Activated T-helper 17 cell treated with anti-CD3 and anti-CD28 coated beads, Interleukin-2, amount 50 U/mL, for 72 hours (primary cell): ENCODE results near the gene C3AR1. TPM values are rescaled to one million over a fixed set of nuclear protein-coding genes. Genes with fewer than 3 reads are reported as not detected.
"Not testable (repeated sequence)": the region's sequence is repeated elsewhere in the genome, so short reads cannot be mapped to it uniquely, and the experiment has no call there.

Source experiments
- ATAC-seq: fragments of 150-1000 bp; cut with Tn5 transposase; replicated peaks from 2 replicates; pipeline ENCODE4 v1.10.0; 2021; ENCODE audit warnings: mild to moderate bottlenecking, moderate library complexity
- H3K27ac Mint-ChIP-seq: one replicate; pipeline ENCODE4 v1.8.0; 2022; ENCODE audit warnings: mixed read lengths
- H3K27me3 Mint-ChIP-seq: one replicate; pipeline ENCODE4 v1.8.0; 2022; ENCODE audit warnings: mixed read lengths
- H3K36me3 Mint-ChIP-seq: one replicate; pipeline ENCODE4 v1.8.0; 2022; ENCODE audit warnings: low read depth, mild to moderate bottlenecking, mixed read lengths
- H3K4me1 Mint-ChIP-seq: one replicate; pipeline ENCODE4 v1.8.0; 2022; ENCODE audit warnings: mixed read lengths
- H3K4me3 Mint-ChIP-seq: one replicate; pipeline ENCODE4 v1.8.0; 2022; ENCODE audit warnings: mild to moderate bottlenecking, mixed read lengths
- H3K9me3 Mint-ChIP-seq: one replicate; pipeline ENCODE4 v1.8.0; 2022; ENCODE audit warnings: mixed read lengths
- total RNA-seq, 2 donors: library from RNA; stranded (reverse); gene quantifications; one replicate each; pipeline ENCODE4 v1.2.3, GENCODE V29; 2022

C3AR1 gene
- total RNA-seq: 1 to 10 TPM; 6.4 to 7.3 TPM

DNA sequence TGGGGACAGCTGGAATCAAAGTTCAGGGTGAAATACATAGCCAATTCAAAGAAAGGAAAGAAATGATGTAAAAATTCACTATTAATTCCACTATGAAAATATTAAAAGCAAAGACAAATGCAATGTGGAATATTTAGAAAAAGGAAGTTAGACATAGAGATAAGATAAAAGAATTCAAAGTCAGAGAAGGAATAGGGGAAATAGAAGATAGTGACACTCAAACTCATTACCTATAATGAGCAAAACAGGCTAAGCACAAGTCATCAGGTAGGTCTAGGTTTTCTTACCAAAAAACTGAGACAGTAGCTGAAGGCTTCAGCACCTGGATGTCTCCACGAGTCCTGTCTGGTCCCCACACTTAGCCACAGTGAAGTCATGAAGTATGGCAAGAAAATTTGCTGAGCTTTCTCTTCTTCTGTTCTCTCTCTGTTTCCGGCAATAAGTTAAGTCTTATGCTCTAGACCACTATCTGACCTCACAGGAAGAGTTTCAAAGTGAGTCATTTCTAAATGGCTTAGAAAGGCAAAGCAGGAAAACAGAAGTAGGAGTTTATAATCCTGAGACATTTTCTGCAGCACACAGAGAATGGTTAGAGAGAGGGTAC lies at the start of gene C3AR1:
TSS of gene C3AR1 (minus strand) at position 369 of the 604 bp plus-strand sequence. CDS start 6,174 bp downstream, outside the sequence.
- no peaks in the 10 kb centered on the region for H3K36me3 Mint-ChIP-seq
- H3K4me1 Mint-ChIP-seq: peaks cover 37% of the 10 kb centered on the region
- no peaks in the 10 kb centered on the region for H3K27me3 Mint-ChIP-seq
- peak within 1 kb of the TSS; percentile 90 for H3K27ac Mint-ChIP-seq
- ATAC-seq: peak; percentile 99
- H3K4me3 Mint-ChIP-seq: peak within 1 kb of the TSS; percentile 80
- H3K9me3 Mint-ChIP-seq: no peaks in the 10 kb centered on the region

DNA sequence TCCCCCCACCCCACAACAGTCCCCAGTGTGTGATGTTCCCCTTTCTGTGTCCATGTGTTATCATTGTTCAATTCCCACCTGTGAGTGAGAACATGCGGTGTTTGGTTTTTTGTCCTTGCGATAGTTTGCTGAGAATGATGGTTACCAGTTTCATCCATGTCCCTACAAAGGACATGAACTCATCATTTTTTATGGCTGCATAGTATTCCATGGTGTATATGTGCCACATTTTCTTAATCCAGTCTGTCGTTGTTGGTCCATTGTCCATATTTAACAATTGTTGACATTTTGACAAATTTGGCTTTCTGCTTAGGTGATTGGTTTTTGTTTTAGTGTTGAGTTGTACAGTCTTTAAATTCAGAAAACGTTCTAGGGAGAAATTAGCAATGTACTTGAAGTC lies 47.0 kb upstream of the C3AR1 start:
- H3K9me3 Mint-ChIP-seq, H3K4me3 Mint-ChIP-seq, ATAC-seq, H3K4me1 Mint-ChIP-seq, H3K27ac Mint-ChIP-seq, H3K27me3 Mint-ChIP-seq: not testable (repeated sequence)
- H3K36me3 Mint-ChIP-seq: peaks cover 49% of the 10 kb centered on the region

- Mint-ChIP-seq H3K4me1 (peaks cover 4% of the 10 kb centered on the region), H3K36me3 (peaks cover 57% of the 10 kb centered on the region), H3K9me3 (no peaks in the 10 kb centered on the region), H3K27ac (no peak overlapping the region), H3K4me3 (no peak overlapping the region), H3K27me3 (no peaks in the 10 kb centered on the region)
- ATAC-seq: peak; percentile 58
Observed at GRCh38 chr12:8108808-8109398, 42.7 kb upstream of the C3AR1 start.

- ATAC-seq: no peak
- H3K36me3 Mint-ChIP-seq: peaks cover 71% of the 10 kb centered on the region
- no peak overlapping the region for H3K27ac Mint-ChIP-seq
- no peaks in the 10 kb centered on the region for H3K4me1 Mint-ChIP-seq
- H3K27me3 Mint-ChIP-seq: no peaks in the 10 kb centered on the region
- no peak overlapping the region for H3K4me3 Mint-ChIP-seq
- no peaks in the 10 kb centered on the region for H3K9me3 Mint-ChIP-seq
Observed at GRCh38 chr12:8099235-8099634, 33.1 kb upstream of the C3AR1 start.

- no peaks in the 10 kb centered on the region for H3K4me1 Mint-ChIP-seq
- H3K27ac Mint-ChIP-seq: peak overlapping the region; percentile 24
- no peak for ATAC-seq
- H3K36me3 Mint-ChIP-seq: peaks cover 94% of the 10 kb centered on the region
- H3K4me3 Mint-ChIP-seq: no peak overlapping the region
- H3K27me3 Mint-ChIP-seq: no peaks in the 10 kb centered on the region
- H3K9me3 Mint-ChIP-seq: no peaks in the 10 kb centered on the region
Observed at GRCh38 chr12:8096281-8096915, 30.2 kb upstream of the C3AR1 start.

DNA sequence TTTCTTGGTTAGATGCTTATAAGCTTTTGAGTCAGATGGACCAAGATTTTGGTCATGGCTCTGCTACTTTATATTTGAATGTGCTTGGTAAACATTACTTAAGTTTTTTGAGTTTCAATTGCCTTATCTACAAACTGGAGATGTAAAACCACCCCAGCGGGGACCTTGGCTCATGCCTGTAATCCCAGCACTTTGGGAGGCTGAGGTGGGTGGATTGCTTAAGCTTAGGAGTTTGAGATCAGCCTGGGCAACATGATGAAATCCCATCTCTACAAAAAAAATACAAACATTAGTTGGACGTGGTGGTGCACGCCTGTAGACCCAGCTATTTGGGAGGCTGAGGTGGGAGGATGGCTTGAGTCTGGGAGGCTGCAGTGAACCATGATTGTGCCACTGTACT lies 27.1 kb upstream of the C3AR1 start:
- no peak for ATAC-seq
- Mint-ChIP-seq H3K36me3 (peaks cover 100% of the 10 kb centered on the region), H3K27me3 (no peaks in the 10 kb centered on the region), H3K27ac (no peak overlapping the region), H3K4me3 (no peak overlapping the region), H3K4me1 (peaks cover 8% of the 10 kb centered on the region), H3K9me3 (no peaks in the 10 kb centered on the region)

DNA sequence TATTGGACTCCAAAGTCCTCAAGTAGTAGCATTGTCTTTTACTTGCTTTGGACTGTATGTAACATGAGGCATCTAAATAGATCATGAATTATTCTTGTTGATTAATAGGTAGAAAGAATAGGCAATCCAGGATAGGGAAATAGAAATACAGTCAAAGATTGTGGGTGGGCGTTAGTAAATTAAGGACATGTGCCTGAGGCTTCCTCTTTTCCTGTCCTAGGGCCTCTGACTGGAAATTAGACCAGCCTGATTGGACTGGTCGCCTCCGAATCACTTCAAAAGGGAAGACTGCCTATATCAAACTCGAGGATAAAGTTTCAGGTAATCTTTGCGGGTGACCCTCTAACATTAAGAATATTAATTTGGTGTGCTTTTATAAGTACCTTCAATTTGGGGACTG lies 23.6 kb upstream of the C3AR1 start:
- Mint-ChIP-seq H3K9me3 (no peaks in the 10 kb centered on the region), H3K27ac (peak overlapping the region; percentile 94), H3K4me1 (peaks cover 27% of the 10 kb centered on the region), H3K4me3 (no peak overlapping the region), H3K36me3 (peaks cover 95% of the 10 kb centered on the region), H3K27me3 (no peaks in the 10 kb centered on the region)
- ATAC-seq: no peak

- H3K4me3 Mint-ChIP-seq: peak overlapping the region; percentile 87
- H3K36me3 Mint-ChIP-seq: peaks cover 95% of the 10 kb centered on the region
- ATAC-seq, H3K27me3 Mint-ChIP-seq, H3K9me3 Mint-ChIP-seq: not testable (repeated sequence)
- H3K4me1 Mint-ChIP-seq: peaks cover 31% of the 10 kb centered on the region
- peak overlapping the region; percentile 94 for H3K27ac Mint-ChIP-seq
Observed at GRCh38 chr12:8089277-8089676, 23.1 kb upstream of the C3AR1 start.

DNA sequence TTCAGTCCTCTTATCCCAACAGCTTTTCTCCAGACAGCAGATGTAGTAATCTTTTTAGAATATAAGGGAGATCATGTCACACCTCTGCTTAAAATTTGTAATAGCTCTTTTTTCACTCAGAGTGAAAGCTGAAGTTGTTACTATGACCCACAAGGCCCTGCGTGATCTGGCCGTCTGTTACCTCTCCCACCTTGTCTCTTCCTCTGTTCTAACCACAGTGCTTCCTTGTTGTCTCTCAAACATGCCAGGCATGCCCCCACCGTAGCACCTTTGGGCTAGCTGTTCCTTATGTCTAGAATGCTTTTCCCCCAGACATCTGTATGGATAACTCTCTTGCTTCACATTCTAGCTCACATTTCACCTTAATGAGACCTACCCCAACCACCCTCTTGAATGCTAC lies 22.4 kb upstream of the C3AR1 start:
- H3K4me1 Mint-ChIP-seq: peaks cover 36% of the 10 kb centered on the region
- H3K4me3 Mint-ChIP-seq: peak overlapping the region; percentile 87
- peaks cover 94% of the 10 kb centered on the region for H3K36me3 Mint-ChIP-seq
- H3K27ac Mint-ChIP-seq: peak overlapping the region; percentile 94
- ATAC-seq: peak; percentile 89
- no peaks in the 10 kb centered on the region for H3K27me3 Mint-ChIP-seq
- no peaks in the 10 kb centered on the region for H3K9me3 Mint-ChIP-seq

DNA sequence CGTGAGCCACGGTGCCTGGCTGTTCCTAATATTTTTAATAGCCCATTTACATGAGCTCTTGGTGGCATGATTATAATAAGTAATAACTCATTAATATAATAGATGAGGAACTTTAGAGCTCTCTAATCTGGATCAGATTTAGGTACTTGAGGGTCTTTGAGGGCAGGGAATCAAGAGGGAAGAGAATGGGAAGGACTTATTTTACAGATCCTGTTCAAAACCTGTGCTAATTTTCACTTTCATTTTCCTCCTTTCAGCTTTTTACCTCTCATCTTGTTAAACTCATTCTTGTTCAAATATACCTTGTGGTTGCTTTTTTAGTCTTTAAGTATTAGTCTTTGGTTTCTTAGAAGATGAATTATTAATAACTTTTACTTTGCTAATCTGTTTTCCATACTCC lies 21.5 kb upstream of the C3AR1 start:
- H3K4me3 Mint-ChIP-seq: peak overlapping the region; percentile 87
- H3K4me1 Mint-ChIP-seq: peaks cover 41% of the 10 kb centered on the region
- no peaks in the 10 kb centered on the region for H3K9me3 Mint-ChIP-seq
- H3K27me3 Mint-ChIP-seq: no peaks in the 10 kb centered on the region
- no peak for ATAC-seq
- H3K27ac Mint-ChIP-seq: peak overlapping the region; percentile 94
- peaks cover 85% of the 10 kb centered on the region for H3K36me3 Mint-ChIP-seq

- not testable (repeated sequence) for ATAC-seq
- H3K4me1 Mint-ChIP-seq: peaks cover 50% of the 10 kb centered on the region
Observed at GRCh38 chr12:8084351-8084750, 18.2 kb upstream of the C3AR1 start.

DNA sequence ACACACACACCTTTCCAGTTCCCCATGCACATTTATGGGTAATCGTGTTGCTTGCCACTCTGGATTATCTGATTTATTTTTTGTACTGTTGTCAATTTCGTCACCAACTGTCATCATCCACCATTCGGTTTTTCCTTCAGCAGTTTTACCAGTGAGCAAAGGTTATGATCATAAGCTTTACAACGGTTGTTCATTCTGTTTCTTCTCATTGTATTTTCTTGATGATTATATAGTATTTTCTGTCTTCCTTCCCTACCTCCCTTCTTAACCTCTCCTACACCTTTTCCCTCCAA lies 16.6 kb upstream of the C3AR1 start:
- Mint-ChIP-seq H3K27me3 (no peaks in the 10 kb centered on the region), H3K4me1 (peaks cover 41% of the 10 kb centered on the region), H3K27ac (peak overlapping the region; percentile 97), H3K9me3 (no peaks in the 10 kb centered on the region), H3K4me3 (peak overlapping the region; percentile 93), H3K36me3 (peaks cover 42% of the 10 kb centered on the region)
- ATAC-seq: no peak

More at GRCh38 chr12:8084351-8084750, 18.2 kb upstream of the C3AR1 start:
- H3K9me3 Mint-ChIP-seq, H3K27me3 Mint-ChIP-seq: not testable (repeated sequence)
- H3K36me3 Mint-ChIP-seq: peaks cover 58% of the 10 kb centered on the region
- peak overlapping the region; percentile 93 for H3K4me3 Mint-ChIP-seq
- peak overlapping the region; percentile 97 for H3K27ac Mint-ChIP-seq

DNA sequence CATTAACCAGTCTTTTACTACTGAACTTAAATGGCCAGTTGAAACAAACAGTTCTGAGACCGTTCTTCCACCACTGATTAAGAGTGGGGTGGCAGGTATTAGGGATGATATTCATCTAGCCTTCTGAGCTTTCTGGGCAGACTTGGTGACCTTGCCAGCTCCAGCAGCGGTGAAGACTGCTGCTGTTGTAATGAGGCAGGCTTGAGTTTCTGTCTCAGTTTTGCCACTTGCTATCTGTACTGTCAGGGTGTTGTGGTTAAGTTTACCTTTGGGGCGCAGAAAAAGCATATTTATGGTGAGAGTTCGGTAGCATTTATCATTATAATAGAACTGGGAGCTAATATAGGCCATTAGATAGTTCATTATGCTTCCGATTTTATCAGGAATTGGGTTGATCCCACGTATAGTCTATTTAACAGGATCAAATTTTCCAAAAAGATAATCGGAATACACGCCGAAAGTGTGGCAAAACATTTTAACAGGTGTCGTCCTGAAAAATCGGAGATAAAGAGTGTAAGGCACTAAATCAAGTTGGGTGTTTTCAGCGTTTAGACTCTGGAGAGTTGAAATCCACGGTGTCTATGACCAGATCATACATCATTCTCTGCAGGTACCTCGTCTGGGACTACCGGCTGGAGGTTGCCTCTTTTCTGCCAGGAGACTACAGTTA lies 15.2 kb upstream of the C3AR1 start:
- peaks cover 35% of the 10 kb centered on the region for H3K4me1 Mint-ChIP-seq

DNA sequence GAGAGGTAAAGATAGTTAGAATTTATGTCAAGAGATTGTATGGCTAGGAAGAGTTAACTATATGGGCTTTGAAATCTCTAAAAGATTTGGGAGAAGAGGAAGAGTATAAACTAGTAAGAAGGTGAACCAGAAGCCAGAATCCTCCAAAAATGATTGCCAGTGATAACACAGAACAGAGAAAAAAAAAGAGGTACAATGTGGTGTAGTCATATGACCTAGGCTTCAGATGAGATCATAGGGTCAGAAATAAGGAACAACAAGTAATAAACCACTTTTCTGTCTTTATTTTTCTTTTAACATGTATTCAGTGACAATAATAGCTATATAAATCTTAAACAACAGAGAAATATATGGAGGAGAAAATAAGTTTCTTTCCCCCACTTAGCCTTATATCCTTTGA lies 14.0 kb upstream of the C3AR1 start:
- Mint-ChIP-seq H3K4me1 (peaks cover 31% of the 10 kb centered on the region), H3K27me3 (no peaks in the 10 kb centered on the region), H3K36me3 (peaks cover 21% of the 10 kb centered on the region), H3K9me3 (no peaks in the 10 kb centered on the region), H3K27ac (peak overlapping the region; percentile 97), H3K4me3 (peak overlapping the region; percentile 93)
- no peak for ATAC-seq

More for the DNA sequence above, 15.2 kb upstream of the C3AR1 start:
- peak overlapping the region; percentile 93 for H3K4me3 Mint-ChIP-seq
- no peaks in the 10 kb centered on the region for H3K27me3 Mint-ChIP-seq
- peak overlapping the region; percentile 97 for H3K27ac Mint-ChIP-seq
- H3K9me3 Mint-ChIP-seq: no peaks in the 10 kb centered on the region
- ATAC-seq: peak; percentile 44
- H3K36me3 Mint-ChIP-seq: peaks cover 32% of the 10 kb centered on the region

DNA sequence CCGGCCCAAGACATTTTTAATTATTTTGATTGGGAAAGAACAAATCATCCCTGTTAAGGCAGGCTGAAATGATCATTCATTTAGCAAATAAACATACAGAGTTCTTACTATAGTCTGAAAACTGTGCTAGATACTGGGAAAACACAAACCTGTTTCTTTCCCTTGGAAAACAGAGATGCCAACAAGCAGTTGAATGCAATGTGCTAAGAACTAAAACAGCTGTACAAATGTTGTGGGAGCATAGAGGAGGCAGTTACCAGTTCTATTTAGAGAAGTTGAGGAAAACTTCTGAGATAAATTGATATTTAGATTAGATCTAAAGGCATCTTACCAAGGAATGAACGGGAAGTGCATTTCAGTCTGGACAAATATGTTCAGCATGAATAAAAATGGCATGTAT lies 12.8 kb upstream of the C3AR1 start:
- Mint-ChIP-seq H3K27me3 (no peaks in the 10 kb centered on the region), H3K9me3 (no peaks in the 10 kb centered on the region), H3K36me3 (peaks cover 9% of the 10 kb centered on the region), H3K27ac (peak overlapping the region; percentile 97), H3K4me3 (peak overlapping the region; percentile 93), H3K4me1 (peaks cover 20% of the 10 kb centered on the region)
- no peak for ATAC-seq
